Lower leg skin (tissue), 3 donors: ENCODE measurements around the gene LRIG1.

Source experiments
- POLR2A ChIP-seq, 2 donors: fragments of 450-650 bp; IDR thresholded peaks; one replicate each; pipeline ENCODE4 v1.6.1; 2016 to 2017; ENCODE audit warnings: antibody characterized with exemption in 2 of 2, mild to moderate bottlenecking in 1 of 2, moderate library complexity in 1 of 2
- TF ChIP-seq, protein P1 (sequence below), 3 donors: fragments of 450-650 bp; IDR thresholded peaks; one replicate each; pipeline ENCODE4 v1.5.1; 2016; ENCODE audit warnings: antibody characterized with exemption in 3 of 3, mild to moderate bottlenecking in 3 of 3, moderate library complexity in 2 of 3

DNA sequence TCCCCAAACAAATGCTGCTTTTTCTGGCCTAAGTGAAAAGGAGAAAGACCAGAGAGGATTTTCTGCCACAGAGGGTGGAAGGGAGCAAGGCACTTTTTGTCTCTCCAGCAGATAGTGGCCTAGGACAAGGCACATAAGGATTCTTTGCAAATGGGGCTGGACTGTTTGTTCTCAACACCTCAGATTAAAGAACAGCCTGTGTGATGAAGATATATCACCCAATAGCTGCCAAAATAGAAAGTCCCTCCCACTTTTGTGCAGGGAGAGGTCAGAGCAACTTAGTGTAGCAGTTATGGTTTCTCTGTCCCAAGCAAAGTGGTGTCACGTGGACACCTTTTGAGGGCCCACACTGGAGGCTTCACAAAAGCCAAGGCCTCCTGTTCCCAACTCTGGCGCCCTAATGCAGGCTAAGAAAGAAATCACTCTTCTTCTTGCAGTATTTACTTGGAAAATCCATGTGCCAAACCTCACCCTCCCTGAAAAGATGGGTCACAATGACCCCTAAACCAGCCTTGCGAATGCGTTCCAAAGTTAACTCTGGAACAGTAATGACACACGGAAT is 84.9 kb downstream of the LRIG1 start:
- TF ChIP-seq, protein P1, sequence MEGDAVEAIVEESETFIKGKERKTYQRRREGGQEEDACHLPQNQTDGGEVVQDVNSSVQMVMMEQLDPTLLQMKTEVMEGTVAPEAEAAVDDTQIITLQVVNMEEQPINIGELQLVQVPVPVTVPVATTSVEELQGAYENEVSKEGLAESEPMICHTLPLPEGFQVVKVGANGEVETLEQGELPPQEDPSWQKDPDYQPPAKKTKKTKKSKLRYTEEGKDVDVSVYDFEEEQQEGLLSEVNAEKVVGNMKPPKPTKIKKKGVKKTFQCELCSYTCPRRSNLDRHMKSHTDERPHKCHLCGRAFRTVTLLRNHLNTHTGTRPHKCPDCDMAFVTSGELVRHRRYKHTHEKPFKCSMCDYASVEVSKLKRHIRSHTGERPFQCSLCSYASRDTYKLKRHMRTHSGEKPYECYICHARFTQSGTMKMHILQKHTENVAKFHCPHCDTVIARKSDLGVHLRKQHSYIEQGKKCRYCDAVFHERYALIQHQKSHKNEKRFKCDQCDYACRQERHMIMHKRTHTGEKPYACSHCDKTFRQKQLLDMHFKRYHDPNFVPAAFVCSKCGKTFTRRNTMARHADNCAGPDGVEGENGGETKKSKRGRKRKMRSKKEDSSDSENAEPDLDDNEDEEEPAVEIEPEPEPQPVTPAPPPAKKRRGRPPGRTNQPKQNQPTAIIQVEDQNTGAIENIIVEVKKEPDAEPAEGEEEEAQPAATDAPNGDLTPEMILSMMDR (IDR thresholded peaks at IDR 0.05), result no peak
- TF ChIP-seq POLR2A (IDR thresholded peaks at IDR 0.05), result no peak
